PC-9 (cell line): ENCODE results near the gene DYSF. TPM values are rescaled to one million over a fixed set of nuclear protein-coding genes. Genes with fewer than 3 reads are reported as not detected.

ENCODE experiments used
- BruUV-seq: library from RNA; stranded (reverse); fragments of 400-500 nt; replicated peaks from 2 replicates; lab custom pipeline; 2021; lab: Mats Ljungman, UMichigan
- CTCF ChIA-PET: fragments of 300-600 bp; sonication (Branson Sonifier 250); formaldehyde crosslinking; loops from one replicate; lab custom pipeline; 2022; ENCODE audit warnings: antibody characterized with exemption; lab: Charles Lee
- POLR2A ChIA-PET: fragments of 300-600 bp; sonication (Branson Sonifier 250); formaldehyde crosslinking; loops from one replicate; lab custom pipeline; 2022; ENCODE audit warnings: antibody characterized with exemption; ENCODE audit not compliant: unreplicated experiment; lab: Charles Lee
- DNase-seq, 2 experiments: peaks; one replicate each; pipeline versions ENCODE4 v3.0.0 to v3.0.0-alpha.2; 2015 to 2022; ENCODE audit warnings: mixed read lengths in 1 of 2
- H2AFZ ChIP-seq: fragments of 200-600 bp; sonication (generic); 2 replicates; pipeline ENCODE4 v1.8.1; 2017; ENCODE audit warnings: antibody characterized with exemption
- H3F3A ChIP-seq: fragments of 200-600 bp; sonication (generic); 2 replicates; pipeline ENCODE4 v1.8.1; 2017; ENCODE audit warnings: antibody characterized with exemption, mild to moderate bottlenecking, low read depth; ENCODE audit not compliant: insufficient read depth
- H3K27ac ChIP-seq: fragments of 200-600 bp; sonication (generic); 2 replicates; pipeline ENCODE4 v1.6.1; 2016; ENCODE audit warnings: mixed run types
- H3K27me3 ChIP-seq: fragments of 200-600 bp; sonication (generic); 2 replicates; pipeline ENCODE4 v1.6.1; 2016; ENCODE audit warnings: low read depth, mixed run types; ENCODE audit not compliant: insufficient read depth
- H3K36me3 ChIP-seq: fragments of 200-600 bp; sonication (generic); 2 replicates; pipeline ENCODE4 v1.6.1; 2016; ENCODE audit warnings: low read depth, mixed run types
- H3K4me1 ChIP-seq: fragments of 200-600 bp; sonication (generic); replicated peaks from 2 replicates; pipeline ENCODE4 v1.6.1; 2016; ENCODE audit warnings: mixed run types; ENCODE audit not compliant: insufficient read depth
- H3K4me2 ChIP-seq: fragments of 200-600 bp; sonication (generic); 2 replicates; pipeline ENCODE4 v1.6.1; 2017; ENCODE audit warnings: mixed run types
- H3K4me3 ChIP-seq: fragments of 200-600 bp; sonication (generic); 2 replicates; pipeline ENCODE4 v1.6.1; 2016; ENCODE audit warnings: mixed run types
- H3K79me2 ChIP-seq: fragments of 200-600 bp; sonication (generic); 2 replicates; pipeline ENCODE4 v1.6.1; 2017; ENCODE audit warnings: low read depth, mixed run types
- H3K9me2 ChIP-seq: fragments of 200-600 bp; sonication (generic); 2 replicates; pipeline ENCODE4 v1.8.1; 2017; ENCODE audit warnings: mild to moderate bottlenecking; ENCODE audit not compliant: insufficient read depth
- H3K9me3 ChIP-seq: fragments of 200-600 bp; sonication (generic); 2 replicates; pipeline ENCODE4 v1.8.1; 2016; ENCODE audit warnings: low read depth; ENCODE audit not compliant: insufficient read depth
- H4K20me1 ChIP-seq: fragments of 200-600 bp; sonication (generic); 2 replicates; pipeline ENCODE4 v1.8.1; 2017; ENCODE audit not compliant: insufficient read depth
- EZH2 ChIP-seq: fragments of 200-600 bp; sonication (generic); IDR thresholded peaks from 2 replicates; pipeline ENCODE4 v1.8.0; 2017; ENCODE audit warnings: antibody characterized with exemption, low read depth
- intact Hi-C: fragments of 100-400 bp; cut with micrococcal nuclease; formaldehyde crosslinking; loops from one replicate; pipeline ENCODE4 v1.10.0; 2022; ENCODE audit not compliant: unreplicated experiment
- total RNA-seq: library from RNA; stranded (reverse); gene quantifications from 2 replicates; pipeline ENCODE4 v1.2.3, GENCODE V29; 2021
- TF ChIP-seq, protein P1 (sequence below): fragments of 200-600 bp; sonication (generic); conservative IDR thresholded peaks from 2 replicates; pipeline ENCODE4 v1.6.1; 2017; ENCODE audit warnings: mixed run types, antibody characterized with exemption, mild to moderate bottlenecking, moderate library complexity

Gene DYSF
- total RNA-seq, 1 experiment from 2014 or later = 12.2 TPM

DNA sequence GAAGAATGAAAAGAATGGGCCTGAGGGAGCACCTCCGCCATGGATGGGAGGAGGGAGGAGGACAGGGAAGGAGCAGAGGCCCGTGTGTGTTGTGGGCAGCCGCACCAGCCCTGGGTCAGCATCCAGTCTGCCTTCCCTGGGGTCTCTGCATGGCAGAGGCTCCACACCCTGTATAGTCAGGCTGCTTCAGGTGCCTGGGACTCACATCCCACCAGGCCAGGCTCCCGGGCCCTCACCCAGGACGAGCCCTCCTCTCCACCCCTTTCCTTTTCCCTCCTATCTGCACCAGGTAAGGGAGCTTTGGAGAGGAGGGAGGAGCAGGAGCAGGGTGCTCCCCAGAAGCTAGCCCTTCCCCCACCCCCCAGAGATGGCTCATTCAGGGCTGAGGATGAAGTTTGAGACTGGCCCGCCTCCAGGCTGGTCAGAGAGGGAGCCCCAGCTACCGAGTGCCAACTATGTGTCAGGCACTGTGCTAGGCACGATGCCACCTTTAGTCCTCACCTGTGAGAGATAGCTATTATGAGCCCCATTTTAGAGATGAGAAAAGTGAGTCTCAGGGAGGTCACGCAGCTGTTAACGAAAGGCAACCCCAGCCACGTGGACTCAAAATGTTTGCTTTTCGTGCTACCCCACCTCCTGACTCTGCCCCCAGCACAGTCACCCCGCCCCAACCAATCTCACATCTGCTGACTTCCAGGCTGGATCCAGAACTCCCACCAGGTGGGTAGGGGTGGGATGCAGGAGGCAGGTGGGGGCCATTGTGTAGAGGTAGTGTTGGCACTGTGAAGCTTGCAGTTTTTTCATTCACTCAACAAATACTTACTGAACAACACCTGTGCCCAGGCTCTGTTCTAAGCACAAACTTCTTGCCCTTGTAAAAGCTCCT lies 242.1 kb downstream of the DYSF start:
- Histone ChIP-seq H2AFZ (no peak overlapping the region), H3K4me3 (no peak overlapping the region), H3K36me3 (no peaks in the 10 kb centered on the region), H3K9me3 (no peaks in the 10 kb centered on the region), H3K9me2 (no peaks in the 10 kb centered on the region), H3K4me2 (no peak overlapping the region), H4K20me1 (no peaks in the 10 kb centered on the region), H3F3A (no peaks in the 10 kb centered on the region), H3K27me3 (no peaks in the 10 kb centered on the region), H3K79me2 (no peaks in the 10 kb centered on the region), H3K27ac (no peak overlapping the region), H3K4me1 (0 out of 2 replicates have a peak, but pooled peaks cover 11% of the 10 kb centered on the region)
- ChIA-PET CTCF (interaction anchor here (1.0 kb wide), 1 partner anchor 106 kb away, joined by 3 read pairs; no protein-coding TSS in a partner anchor), POLR2A (no interaction called here)
- TF ChIP-seq, protein P1, sequence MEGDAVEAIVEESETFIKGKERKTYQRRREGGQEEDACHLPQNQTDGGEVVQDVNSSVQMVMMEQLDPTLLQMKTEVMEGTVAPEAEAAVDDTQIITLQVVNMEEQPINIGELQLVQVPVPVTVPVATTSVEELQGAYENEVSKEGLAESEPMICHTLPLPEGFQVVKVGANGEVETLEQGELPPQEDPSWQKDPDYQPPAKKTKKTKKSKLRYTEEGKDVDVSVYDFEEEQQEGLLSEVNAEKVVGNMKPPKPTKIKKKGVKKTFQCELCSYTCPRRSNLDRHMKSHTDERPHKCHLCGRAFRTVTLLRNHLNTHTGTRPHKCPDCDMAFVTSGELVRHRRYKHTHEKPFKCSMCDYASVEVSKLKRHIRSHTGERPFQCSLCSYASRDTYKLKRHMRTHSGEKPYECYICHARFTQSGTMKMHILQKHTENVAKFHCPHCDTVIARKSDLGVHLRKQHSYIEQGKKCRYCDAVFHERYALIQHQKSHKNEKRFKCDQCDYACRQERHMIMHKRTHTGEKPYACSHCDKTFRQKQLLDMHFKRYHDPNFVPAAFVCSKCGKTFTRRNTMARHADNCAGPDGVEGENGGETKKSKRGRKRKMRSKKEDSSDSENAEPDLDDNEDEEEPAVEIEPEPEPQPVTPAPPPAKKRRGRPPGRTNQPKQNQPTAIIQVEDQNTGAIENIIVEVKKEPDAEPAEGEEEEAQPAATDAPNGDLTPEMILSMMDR = no peak
- TF ChIP-seq EZH2 = no peak
- no TSS peak for BruUV-seq
- DNase-seq = no peak
- intact Hi-C loops = loop anchor here (10.0 kb wide), 1 partner anchor 99 kb away; no protein-coding TSS in a partner anchor

DNA sequence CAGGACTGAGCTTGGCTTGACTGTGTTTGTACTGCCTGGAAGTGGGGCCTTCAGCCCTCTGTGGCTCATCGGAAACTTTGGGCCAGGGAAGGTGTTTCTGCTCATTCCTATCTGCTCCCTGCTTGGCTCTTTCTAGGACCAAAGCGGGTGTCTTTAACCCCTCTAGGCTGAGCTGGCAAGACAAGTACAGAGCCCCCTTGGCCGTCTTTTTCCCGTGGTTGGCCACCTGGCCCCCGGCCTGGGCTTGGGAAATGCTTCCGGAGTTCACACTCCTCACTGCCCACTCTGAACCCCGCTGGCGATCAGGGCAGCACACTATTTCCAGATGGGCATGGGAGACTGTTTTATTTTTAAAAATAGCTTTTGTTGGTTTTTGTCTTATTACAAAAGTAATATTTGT lies 243.0 kb downstream of the DYSF start:
- ChIA-PET POLR2A (no interaction called here), CTCF (interaction anchor here (1.0 kb wide), 1 partner anchor 105 kb away, joined by 3 read pairs; no protein-coding TSS in a partner anchor)
- H3K27ac ChIP-seq = no peak overlapping the region
- H3K4me1 ChIP-seq = 0 out of 2 replicates have a peak, but pooled peaks cover 11% of the 10 kb centered on the region
- H3F3A ChIP-seq = no peaks in the 10 kb centered on the region
- H3K36me3 ChIP-seq = no peaks in the 10 kb centered on the region
- H3K9me2 ChIP-seq = no peaks in the 10 kb centered on the region
- intact Hi-C loops = loop anchor here (10.0 kb wide), 1 partner anchor 98 kb away; no protein-coding TSS in a partner anchor
- H3K4me3 ChIP-seq = no peak overlapping the region
- H4K20me1 ChIP-seq = no peaks in the 10 kb centered on the region
- no peaks in the 10 kb centered on the region for H3K9me3 ChIP-seq
- no peak for DNase-seq
- no peak overlapping the region for H2AFZ ChIP-seq
- H3K4me2 ChIP-seq = no peak overlapping the region
- no peaks in the 10 kb centered on the region for H3K79me2 ChIP-seq
- no TSS peak for BruUV-seq
- H3K27me3 ChIP-seq = no peaks in the 10 kb centered on the region
- no peak for TF ChIP-seq EZH2
- TF ChIP-seq, protein P1 = no peak

DNA sequence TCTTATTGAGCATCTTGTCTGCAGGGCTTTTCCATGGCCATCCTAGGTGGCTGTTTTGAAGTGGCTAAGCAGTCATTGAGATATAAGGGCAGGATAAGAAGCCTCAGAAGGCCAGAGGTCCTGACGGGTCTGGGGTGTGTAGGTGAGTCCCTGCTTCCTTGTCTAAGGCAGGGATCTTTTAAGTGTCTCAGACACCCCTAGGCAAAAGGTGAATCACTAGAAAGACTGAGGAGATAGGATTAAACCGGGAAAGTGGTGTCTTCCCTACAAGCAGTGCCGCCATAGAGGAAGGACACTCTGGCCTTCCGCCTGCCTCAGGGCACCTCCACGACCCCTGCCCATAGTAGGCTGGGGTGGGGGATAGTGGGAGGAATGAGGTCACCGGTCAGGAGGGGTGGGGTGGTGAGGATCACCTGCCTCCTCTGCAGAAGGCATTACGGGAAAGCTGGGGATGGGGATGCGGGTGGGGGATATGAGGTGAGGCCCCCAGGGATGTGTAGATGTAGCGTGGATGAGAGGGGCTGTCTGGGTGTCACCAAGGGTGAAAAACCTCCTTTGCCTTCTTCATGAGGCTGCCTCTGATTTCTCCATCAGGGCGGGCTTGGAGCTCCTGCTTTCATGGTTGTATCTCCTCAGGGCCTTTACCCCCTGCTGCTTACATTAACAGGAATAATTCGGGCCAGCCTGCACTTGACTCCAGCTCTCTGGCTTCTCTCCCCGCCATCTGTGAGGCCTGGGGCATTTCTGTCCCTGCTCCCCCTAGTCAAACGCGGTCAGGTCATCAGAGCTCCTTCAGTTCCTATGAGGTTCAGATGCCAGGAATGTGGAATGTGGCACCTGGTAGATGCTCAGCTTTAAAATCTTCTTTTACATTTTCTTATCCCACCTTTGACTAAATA lies 244.0 kb downstream of the DYSF start:
- no peaks in the 10 kb centered on the region for H4K20me1 ChIP-seq
- no peak overlapping the region for H3K27ac ChIP-seq
- no TSS peak for BruUV-seq
- H2AFZ ChIP-seq = no peak overlapping the region
- no peaks in the 10 kb centered on the region for H3K36me3 ChIP-seq
- no peaks in the 10 kb centered on the region for H3K79me2 ChIP-seq
- intact Hi-C loops = loop anchor here (10.0 kb wide), 1 partner anchor 97 kb away; no protein-coding TSS in a partner anchor
- ChIA-PET POLR2A (interaction anchor here (0.6 kb wide), 1 partner anchor 164 kb away, joined by 3 read pairs; no protein-coding TSS in a partner anchor), CTCF (no interaction called here)
- DNase-seq = peak in 1 of 2 experiments; percentile 57
- TF ChIP-seq, protein P1 = no peak
- H3F3A ChIP-seq = no peaks in the 10 kb centered on the region
- H3K4me3 ChIP-seq = no peak overlapping the region
- no peaks in the 10 kb centered on the region for H3K9me2 ChIP-seq
- H3K27me3 ChIP-seq = no peaks in the 10 kb centered on the region
- no peak overlapping the region for H3K4me2 ChIP-seq
- no peaks in the 10 kb centered on the region for H3K9me3 ChIP-seq
- H3K4me1 ChIP-seq = 0 out of 2 replicates have a peak, but pooled peaks cover 11% of the 10 kb centered on the region
